ENCODE measurements around the gene PLEKHA7. TPM values are rescaled to one million over a fixed set of nuclear protein-coding genes. Genes with fewer than 3 reads are reported as not detected.

PLEKHA7 gene
- total and polyA plus RNA-seq, 2 of the 13 experiments (the other 11 are each of a cell fraction or from before 2014, with no cell fraction given): 17.5 to 18.7 TPM

DNA sequence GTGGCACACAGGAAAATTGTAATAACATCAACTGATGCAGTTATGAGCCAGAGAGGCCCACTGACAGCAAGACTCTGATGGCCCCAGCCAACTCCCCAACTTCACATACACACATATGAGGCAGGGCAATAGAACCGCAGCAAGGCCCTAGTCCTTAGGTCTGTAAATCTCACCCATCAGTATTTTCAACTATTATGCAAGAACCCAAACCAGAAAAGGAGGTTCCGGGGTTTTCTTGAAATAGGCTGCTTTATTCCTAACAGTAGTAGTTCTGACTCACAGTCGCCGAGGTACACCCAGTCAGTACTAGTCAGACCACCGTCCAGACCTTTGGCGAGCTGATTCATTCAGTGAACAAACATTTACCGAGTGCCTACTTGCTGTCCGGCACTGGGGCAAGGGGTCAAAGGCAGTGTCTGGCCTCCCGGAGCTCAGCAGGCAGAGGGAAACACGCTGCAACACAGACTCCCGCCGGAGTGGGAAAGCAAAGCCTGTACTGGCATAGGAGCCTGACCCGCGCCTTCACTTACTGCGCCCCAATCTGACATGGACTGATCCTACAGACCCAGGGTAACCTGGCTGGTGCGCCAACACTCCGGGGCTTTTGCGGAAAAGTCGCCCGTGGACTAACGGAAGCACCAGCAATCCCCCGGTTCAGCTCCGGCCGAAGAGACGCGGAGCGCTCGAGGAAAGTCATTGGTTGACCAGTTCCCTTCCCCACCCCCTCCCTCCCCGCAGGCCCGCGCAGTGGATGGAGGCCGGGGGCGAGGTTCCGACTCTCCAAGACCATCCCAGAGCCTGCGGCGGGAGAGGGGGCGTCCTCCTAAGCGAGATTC lies 1.3 kb downstream of the PLEKHA7 start (continued):
- TF ChIP-seq AGO1 (IDR thresholded peaks at IDR 0.05; ENCODE audit: low read depth, low read length, poor library complexity, severe bottlenecking) (no peak), KDM4B (CRISPR knock-in tag; IDR thresholded peaks at IDR 0.05) (no peak), SIN3A (IDR thresholded peaks at IDR 0.05; ENCODE audit: borderline replicate concordance, low read depth, low read length) (no peak), HOXA9 (CRISPR knock-in tag; IDR thresholded peaks at IDR 0.05; ENCODE audit: borderline replicate concordance) (no peak), ZNF225 (CRISPR knock-in tag; IDR thresholded peaks at IDR 0.05) (no peak), MAZ (IDR thresholded peaks at IDR 0.05; ENCODE audit: borderline replicate concordance, low read depth, low read length) (no peak), MAZ (CRISPR knock-in tag; IDR thresholded peaks at IDR 0.05; ENCODE audit: low read depth) (no peak; the same call in 1 of the 2 replicates), SOX6 (IDR thresholded peaks at IDR 0.05) (no peak), SOX6 (CRISPR knock-in tag; IDR thresholded peaks at IDR 0.05) (peak; percentile 70), ZFAT (CRISPR knock-in tag; conservative IDR thresholded peaks at IDR 0.05) (no peak), KLF6 (CRISPR knock-in tag; IDR thresholded peaks at IDR 0.05) (no peak), NBN (conservative IDR thresholded peaks at IDR 0.05) (no peak), KDM3A (CRISPR knock-in tag; IDR thresholded peaks at IDR 0.05; ENCODE audit: low read depth) (peak; percentile 61; the same call in 1 of the 2 replicates), CREB1 (IDR thresholded peaks at IDR 0.05) (0 out of 2 replicates have a peak, but pooled peaks have one; percentile 9), CREB1 (CRISPR knock-in tag; IDR thresholded peaks at IDR 0.05) (no peak), ZNF709 (CRISPR knock-in tag; IDR thresholded peaks at IDR 0.05) (0 out of 2 replicates have a peak, but pooled peaks have one; percentile 7), ERF (CRISPR knock-in tag; IDR thresholded peaks at IDR 0.05) (peak; percentile 78), GTF2F1 (IDR thresholded peaks at IDR 0.05; ENCODE audit: low read length) (no peak), NFKBIZ (CRISPR knock-in tag; IDR thresholded peaks at IDR 0.05) (no peak), REXO4 (CRISPR knock-in tag; IDR thresholded peaks at IDR 0.05; ENCODE audit: borderline replicate concordance) (no peak), ZNF841 (CRISPR knock-in tag; IDR thresholded peaks at IDR 0.05; ENCODE audit: borderline replicate concordance) (no peak)
- TF ChIP-seq, protein P1, sequence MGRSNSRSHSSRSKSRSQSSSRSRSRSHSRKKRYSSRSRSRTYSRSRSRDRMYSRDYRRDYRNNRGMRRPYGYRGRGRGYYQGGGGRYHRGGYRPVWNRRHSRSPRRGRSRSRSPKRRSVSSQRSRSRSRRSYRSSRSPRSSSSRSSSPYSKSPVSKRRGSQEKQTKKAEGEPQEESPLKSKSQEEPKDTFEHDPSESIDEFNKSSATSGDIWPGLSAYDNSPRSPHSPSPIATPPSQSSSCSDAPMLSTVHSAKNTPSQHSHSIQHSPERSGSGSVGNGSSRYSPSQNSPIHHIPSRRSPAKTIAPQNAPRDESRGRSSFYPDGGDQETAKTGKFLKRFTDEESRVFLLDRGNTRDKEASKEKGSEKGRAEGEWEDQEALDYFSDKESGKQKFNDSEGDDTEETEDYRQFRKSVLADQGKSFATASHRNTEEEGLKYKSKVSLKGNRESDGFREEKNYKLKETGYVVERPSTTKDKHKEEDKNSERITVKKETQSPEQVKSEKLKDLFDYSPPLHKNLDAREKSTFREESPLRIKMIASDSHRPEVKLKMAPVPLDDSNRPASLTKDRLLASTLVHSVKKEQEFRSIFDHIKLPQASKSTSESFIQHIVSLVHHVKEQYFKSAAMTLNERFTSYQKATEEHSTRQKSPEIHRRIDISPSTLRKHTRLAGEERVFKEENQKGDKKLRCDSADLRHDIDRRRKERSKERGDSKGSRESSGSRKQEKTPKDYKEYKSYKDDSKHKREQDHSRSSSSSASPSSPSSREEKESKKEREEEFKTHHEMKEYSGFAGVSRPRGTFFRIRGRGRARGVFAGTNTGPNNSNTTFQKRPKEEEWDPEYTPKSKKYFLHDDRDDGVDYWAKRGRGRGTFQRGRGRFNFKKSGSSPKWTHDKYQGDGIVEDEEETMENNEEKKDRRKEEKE (IDR thresholded peaks at IDR 0.05): no peak
- TF ChIP-seq, protein P2, sequence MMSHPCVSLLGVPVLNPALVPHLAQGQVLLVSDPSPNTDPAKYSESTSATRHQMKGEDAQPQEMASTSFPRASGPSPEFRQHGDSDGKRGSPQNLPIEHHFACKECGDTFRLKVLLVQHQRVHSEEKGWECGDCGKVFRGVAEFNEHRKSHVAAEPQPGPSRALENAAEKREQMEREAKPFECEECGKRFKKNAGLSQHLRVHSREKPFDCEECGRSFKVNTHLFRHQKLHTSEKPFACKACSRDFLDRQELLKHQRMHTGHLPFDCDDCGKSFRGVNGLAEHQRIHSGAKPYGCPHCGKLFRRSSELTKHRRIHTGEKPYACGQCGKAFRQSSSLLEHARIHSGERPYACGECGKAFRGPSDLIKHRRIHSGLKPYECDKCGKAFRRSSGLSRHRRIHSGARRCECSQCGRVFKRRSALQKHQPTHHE (CRISPR knock-in tag; IDR thresholded peaks at IDR 0.05; ENCODE audit: borderline replicate concordance): no peak
- TF ChIP-seq, protein P3, sequence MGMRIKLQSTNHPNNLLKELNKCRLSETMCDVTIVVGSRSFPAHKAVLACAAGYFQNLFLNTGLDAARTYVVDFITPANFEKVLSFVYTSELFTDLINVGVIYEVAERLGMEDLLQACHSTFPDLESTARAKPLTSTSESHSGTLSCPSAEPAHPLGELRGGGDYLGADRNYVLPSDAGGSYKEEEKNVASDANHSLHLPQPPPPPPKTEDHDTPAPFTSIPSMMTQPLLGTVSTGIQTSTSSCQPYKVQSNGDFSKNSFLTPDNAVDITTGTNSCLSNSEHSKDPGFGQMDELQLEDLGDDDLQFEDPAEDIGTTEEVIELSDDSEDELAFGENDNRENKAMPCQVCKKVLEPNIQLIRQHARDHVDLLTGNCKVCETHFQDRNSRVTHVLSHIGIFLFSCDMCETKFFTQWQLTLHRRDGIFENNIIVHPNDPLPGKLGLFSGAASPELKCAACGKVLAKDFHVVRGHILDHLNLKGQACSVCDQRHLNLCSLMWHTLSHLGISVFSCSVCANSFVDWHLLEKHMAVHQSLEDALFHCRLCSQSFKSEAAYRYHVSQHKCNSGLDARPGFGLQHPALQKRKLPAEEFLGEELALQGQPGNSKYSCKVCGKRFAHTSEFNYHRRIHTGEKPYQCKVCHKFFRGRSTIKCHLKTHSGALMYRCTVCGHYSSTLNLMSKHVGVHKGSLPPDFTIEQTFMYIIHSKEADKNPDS (CRISPR knock-in tag; IDR thresholded peaks at IDR 0.05): 0 out of 2 replicates have a peak, but pooled peaks have one; percentile 66
